Gastroesophageal sphincter (tissue), 3 donors: ENCODE data around the gene COL18A1.

ENCODE experiments used
- CTCF ChIP-seq, 4 experiments: fragments of 200-600 bp in 2 of 4; fragments of 450-650 bp in 2 of 4; sonication (generic) in 1 of 4; IDR thresholded peaks; one replicate each; pipeline ENCODE4 v1.5.1; 2017 to 2019; ENCODE audit warnings: antibody characterized with exemption in 4 of 4, mild to moderate bottlenecking in 2 of 4, moderate library complexity in 2 of 4
- POLR2A ChIP-seq, 2 donors: fragments of 450-650 bp; IDR thresholded peaks; one replicate each; pipeline ENCODE4 v1.6.1; 2017; ENCODE audit warnings: antibody characterized with exemption in 2 of 2, mild to moderate bottlenecking in 2 of 2, moderate library complexity in 1 of 2
- POLR2AphosphoS5 ChIP-seq: sonication (generic); formaldehyde crosslinking; IDR thresholded peaks from one replicate; pipeline ENCODE4 v1.6.1; 2017; ENCODE audit warnings: antibody characterized with exemption

DNA sequence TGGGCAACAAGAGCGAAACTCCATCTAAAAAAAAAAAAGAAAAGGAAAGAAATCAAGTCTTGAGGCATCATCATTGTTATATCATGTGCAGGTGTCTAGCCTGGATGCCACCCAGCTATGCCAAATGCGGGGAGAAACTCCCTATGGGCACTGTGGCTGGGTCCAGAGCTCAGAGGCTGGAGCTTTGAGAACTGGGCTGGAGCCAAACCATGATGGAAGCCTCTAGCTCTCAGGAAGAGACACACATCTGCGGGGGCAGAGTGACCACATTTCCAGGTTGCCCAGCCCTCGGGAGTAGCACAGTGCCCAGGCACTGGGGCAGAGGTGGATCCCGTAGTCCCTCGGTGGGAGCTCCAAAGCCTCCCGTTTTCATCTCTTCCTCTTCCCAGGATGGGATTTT, 58.9 kb downstream of the COL18A1 start:
- TF ChIP-seq CTCF (IDR thresholded peaks at IDR 0.05) = no peak
- no peak for TF ChIP-seq POLR2AphosphoS5
- no peak for TF ChIP-seq POLR2A (IDR thresholded peaks at IDR 0.05)
